ENCODE data around the gene KRTAP5-10.

DNA sequence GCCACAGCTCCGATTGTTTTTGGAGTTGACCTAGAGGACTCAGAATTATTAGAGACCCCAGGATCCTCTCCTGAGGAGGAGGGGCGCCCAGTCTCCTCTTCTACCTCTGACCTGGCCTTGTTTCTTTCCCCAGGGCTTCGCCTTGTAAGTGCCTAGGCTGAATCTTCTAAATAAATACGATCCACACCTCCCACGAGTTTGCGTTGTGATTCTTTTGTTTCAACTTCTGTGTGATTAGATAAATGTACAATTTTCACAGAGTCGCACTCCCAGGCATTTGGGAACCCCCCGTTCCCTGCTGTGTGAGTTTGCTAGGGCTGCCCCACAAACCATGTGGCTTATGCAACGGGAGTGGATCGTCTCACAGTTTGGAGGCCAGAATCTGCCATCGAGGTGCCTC lies 26.3 kb upstream of the KRTAP5-10 start:
- TF ChIP-seq, protein P1, sequence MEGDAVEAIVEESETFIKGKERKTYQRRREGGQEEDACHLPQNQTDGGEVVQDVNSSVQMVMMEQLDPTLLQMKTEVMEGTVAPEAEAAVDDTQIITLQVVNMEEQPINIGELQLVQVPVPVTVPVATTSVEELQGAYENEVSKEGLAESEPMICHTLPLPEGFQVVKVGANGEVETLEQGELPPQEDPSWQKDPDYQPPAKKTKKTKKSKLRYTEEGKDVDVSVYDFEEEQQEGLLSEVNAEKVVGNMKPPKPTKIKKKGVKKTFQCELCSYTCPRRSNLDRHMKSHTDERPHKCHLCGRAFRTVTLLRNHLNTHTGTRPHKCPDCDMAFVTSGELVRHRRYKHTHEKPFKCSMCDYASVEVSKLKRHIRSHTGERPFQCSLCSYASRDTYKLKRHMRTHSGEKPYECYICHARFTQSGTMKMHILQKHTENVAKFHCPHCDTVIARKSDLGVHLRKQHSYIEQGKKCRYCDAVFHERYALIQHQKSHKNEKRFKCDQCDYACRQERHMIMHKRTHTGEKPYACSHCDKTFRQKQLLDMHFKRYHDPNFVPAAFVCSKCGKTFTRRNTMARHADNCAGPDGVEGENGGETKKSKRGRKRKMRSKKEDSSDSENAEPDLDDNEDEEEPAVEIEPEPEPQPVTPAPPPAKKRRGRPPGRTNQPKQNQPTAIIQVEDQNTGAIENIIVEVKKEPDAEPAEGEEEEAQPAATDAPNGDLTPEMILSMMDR (IDR thresholded peaks at IDR 0.05), result no peak
- no peak for TF ChIP-seq POLR2A (IDR thresholded peaks at IDR 0.05)

Measured in prostate gland (tissue), 2 donors.